ENCODE measurements around the gene ZBTB7C. TPM values are rescaled to one million over a fixed set of nuclear protein-coding genes. Genes with fewer than 3 reads are reported as not detected.

Gene ZBTB7C
- total RNA-seq, 1 experiment from 2014 or later: 0.18 TPM

- peaks cover 10% of the 10 kb centered on the region for H3K27me3 Mint-ChIP-seq (ENCODE audit: insufficient read depth, unreplicated experiment)
- no peaks in the 10 kb centered on the region for H3K4me1 Mint-ChIP-seq (ENCODE audit: low read depth, unreplicated experiment)
- intact Hi-C loops (cut with micrococcal nuclease; ENCODE audit: unreplicated experiment): no loop called here
- no peak for DNase-seq
- BruUV-seq (replicated peaks): no TSS peak
- Histone ChIP-seq H3K27me3 (replicated peaks; ENCODE audit: control insufficient read depth, insufficient read depth, low read length) (no peaks in the 10 kb centered on the region), H3K9me3 (no peaks in the 10 kb centered on the region), H3K4me1 (no peaks in the 10 kb centered on the region), H3K36me3 (ENCODE audit: control insufficient read depth, insufficient read depth, low read length) (no peaks in the 10 kb centered on the region), H3K4me3 (ENCODE audit: low read depth, low read length) (no peak overlapping the region)
- ChIA-PET POLR2A (no interaction called here), CTCF (no interaction called here)
- H3K9me3 Mint-ChIP-seq (ENCODE audit: unreplicated experiment): no peaks in the 10 kb centered on the region
- no peak overlapping the region for H3K27ac Mint-ChIP-seq (ENCODE audit: unreplicated experiment)
- no peak overlapping the region for H3K4me3 Mint-ChIP-seq (ENCODE audit: unreplicated experiment)
- TF ChIP-seq CTCF (IDR thresholded peaks at IDR 0.05; ENCODE audit: insufficient read depth in 1 of 2, low read depth in 1 of 2, low read length in 1 of 2, severe bottlenecking in 1 of 2, unreplicated experiment in 1 of 2): no peak
- H3K36me3 Mint-ChIP-seq (ENCODE audit: insufficient read depth, unreplicated experiment): no peaks in the 10 kb centered on the region
Measured at GRCh38 chr18:48013162-48013561, 396.0 kb downstream of the ZBTB7C start.

GRCh38 chr18:48011926-48012465, 397.2 kb downstream of the ZBTB7C start:
- no peaks in the 10 kb centered on the region for H3K4me1 Mint-ChIP-seq (ENCODE audit: low read depth, unreplicated experiment)
- ChIA-PET POLR2A (no interaction called here), CTCF (no interaction called here)
- intact Hi-C loops (cut with micrococcal nuclease; ENCODE audit: unreplicated experiment): no loop called here
- no peak overlapping the region for H3K27ac Mint-ChIP-seq (ENCODE audit: unreplicated experiment)
- H3K4me1 ChIP-seq: no peaks in the 10 kb centered on the region
- no peak for DNase-seq
- H3K9me3 ChIP-seq: no peaks in the 10 kb centered on the region
- no peaks in the 10 kb centered on the region for H3K27me3 ChIP-seq (replicated peaks; ENCODE audit: control insufficient read depth, insufficient read depth, low read length)
- H3K4me3 ChIP-seq (ENCODE audit: low read depth, low read length): no peak overlapping the region
- H3K36me3 ChIP-seq (ENCODE audit: control insufficient read depth, insufficient read depth, low read length): no peaks in the 10 kb centered on the region
- H3K36me3 Mint-ChIP-seq (ENCODE audit: insufficient read depth, unreplicated experiment): no peaks in the 10 kb centered on the region
- H3K9me3 Mint-ChIP-seq (ENCODE audit: unreplicated experiment): no peaks in the 10 kb centered on the region
- no peak for TF ChIP-seq CTCF (IDR thresholded peaks at IDR 0.05; ENCODE audit: insufficient read depth in 1 of 2, low read depth in 1 of 2, low read length in 1 of 2, severe bottlenecking in 1 of 2, unreplicated experiment in 1 of 2)
- H3K4me3 Mint-ChIP-seq (ENCODE audit: unreplicated experiment): no peak overlapping the region
- BruUV-seq (replicated peaks): no TSS peak
- H3K27me3 Mint-ChIP-seq (ENCODE audit: insufficient read depth, unreplicated experiment): peaks cover 10% of the 10 kb centered on the region

- ChIA-PET CTCF (no interaction called here), POLR2A (no interaction called here)
- Mint-ChIP-seq H3K4me3 (ENCODE audit: unreplicated experiment) (no peak overlapping the region), H3K36me3 (ENCODE audit: insufficient read depth, unreplicated experiment) (no peaks in the 10 kb centered on the region), H3K4me1 (ENCODE audit: low read depth, unreplicated experiment) (no peaks in the 10 kb centered on the region), H3K27me3 (ENCODE audit: insufficient read depth, unreplicated experiment) (peaks cover 10% of the 10 kb centered on the region), H3K27ac (ENCODE audit: unreplicated experiment) (no peak overlapping the region), H3K9me3 (ENCODE audit: unreplicated experiment) (no peaks in the 10 kb centered on the region)
- no peak overlapping the region for H3K4me3 ChIP-seq (ENCODE audit: low read depth, low read length)
- no peaks in the 10 kb centered on the region for H3K27me3 ChIP-seq (replicated peaks; ENCODE audit: control insufficient read depth, insufficient read depth, low read length)
- no peak for DNase-seq
- no peaks in the 10 kb centered on the region for H3K9me3 ChIP-seq
- TF ChIP-seq CTCF (IDR thresholded peaks at IDR 0.05; ENCODE audit: insufficient read depth in 1 of 2, low read depth in 1 of 2, low read length in 1 of 2, severe bottlenecking in 1 of 2, unreplicated experiment in 1 of 2): no peak
- no TSS peak for BruUV-seq (replicated peaks)
- no peaks in the 10 kb centered on the region for H3K4me1 ChIP-seq
- no peaks in the 10 kb centered on the region for H3K36me3 ChIP-seq (ENCODE audit: control insufficient read depth, insufficient read depth, low read length)
- intact Hi-C loops (cut with micrococcal nuclease; ENCODE audit: unreplicated experiment): no loop called here
Measured at GRCh38 chr18:48010264-48010663, 398.9 kb downstream of the ZBTB7C start.
